ENCODE data around the gene GSTM4.
A peak's percentile ranks its signal among the peaks of the same experiment; 100 is the strongest.

GSTM4 gene

GRCh38 chr1:109639063-109639840 lies 16.6 kb upstream of the GSTM4 start:
- in situ Hi-C loops (cut with MboI; ENCODE audit: low sequenced_read_pairs, unreplicated experiment), result no loop called here
- DNase-seq (ENCODE audit: low spot score), result peak; percentile 4

DNA sequence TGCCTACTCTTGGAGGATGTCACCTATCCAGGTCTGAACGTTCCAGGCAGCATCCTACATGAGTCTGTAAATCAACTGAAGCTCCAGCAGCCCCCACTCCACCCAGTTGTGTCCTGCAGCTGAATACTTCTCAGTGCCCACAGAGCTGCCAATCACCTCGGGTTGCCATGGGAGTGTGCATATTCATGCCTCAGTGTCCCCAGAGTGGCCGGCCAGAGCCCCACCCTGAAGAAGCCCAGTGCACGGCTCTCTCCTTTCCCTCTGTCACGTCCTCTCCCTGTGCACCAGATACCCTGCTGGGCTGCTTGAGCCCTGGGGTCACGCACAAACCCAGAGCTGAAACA lies 16.1 kb upstream of the GSTM4 start:
- no peak for DNase-seq (ENCODE audit: low spot score)
- in situ Hi-C loops (cut with MboI; ENCODE audit: low sequenced_read_pairs, unreplicated experiment), result loop anchor here (5.0 kb wide), 2 partner anchors 132 to 342 kb away; partner anchors contain the start of gene AHCYL1
- TF ChIP-seq, protein P1, sequence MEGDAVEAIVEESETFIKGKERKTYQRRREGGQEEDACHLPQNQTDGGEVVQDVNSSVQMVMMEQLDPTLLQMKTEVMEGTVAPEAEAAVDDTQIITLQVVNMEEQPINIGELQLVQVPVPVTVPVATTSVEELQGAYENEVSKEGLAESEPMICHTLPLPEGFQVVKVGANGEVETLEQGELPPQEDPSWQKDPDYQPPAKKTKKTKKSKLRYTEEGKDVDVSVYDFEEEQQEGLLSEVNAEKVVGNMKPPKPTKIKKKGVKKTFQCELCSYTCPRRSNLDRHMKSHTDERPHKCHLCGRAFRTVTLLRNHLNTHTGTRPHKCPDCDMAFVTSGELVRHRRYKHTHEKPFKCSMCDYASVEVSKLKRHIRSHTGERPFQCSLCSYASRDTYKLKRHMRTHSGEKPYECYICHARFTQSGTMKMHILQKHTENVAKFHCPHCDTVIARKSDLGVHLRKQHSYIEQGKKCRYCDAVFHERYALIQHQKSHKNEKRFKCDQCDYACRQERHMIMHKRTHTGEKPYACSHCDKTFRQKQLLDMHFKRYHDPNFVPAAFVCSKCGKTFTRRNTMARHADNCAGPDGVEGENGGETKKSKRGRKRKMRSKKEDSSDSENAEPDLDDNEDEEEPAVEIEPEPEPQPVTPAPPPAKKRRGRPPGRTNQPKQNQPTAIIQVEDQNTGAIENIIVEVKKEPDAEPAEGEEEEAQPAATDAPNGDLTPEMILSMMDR (IDR thresholded peaks at IDR 0.05; ENCODE audit: borderline replicate concordance, control extremely low read depth, extremely low read depth, insufficient read depth, missing control alignments), result no peak

More at GRCh38 chr1:109639063-109639840, 16.6 kb upstream of the GSTM4 start:
- TF ChIP-seq, protein P1 (IDR thresholded peaks at IDR 0.05; ENCODE audit: borderline replicate concordance, control extremely low read depth, extremely low read depth, insufficient read depth, missing control alignments), result no peak

- in situ Hi-C loops (cut with MboI; ENCODE audit: low sequenced_read_pairs, unreplicated experiment), result loop anchor here (5.0 kb wide), 2 partner anchors 132 to 342 kb away; partner anchors contain the start of gene AHCYL1
- peak; percentile 77 for DNase-seq (ENCODE audit: low spot score)
- TF ChIP-seq, protein P1 (IDR thresholded peaks at IDR 0.05; ENCODE audit: borderline replicate concordance, control extremely low read depth, extremely low read depth, insufficient read depth, missing control alignments), result peak; percentile 92
Observed at GRCh38 chr1:109640285-109640865, 15.5 kb upstream of the GSTM4 start.

GRCh38 chr1:109641078-109641740 lies 14.7 kb upstream of the GSTM4 start:
- TF ChIP-seq, protein P1 (IDR thresholded peaks at IDR 0.05; ENCODE audit: borderline replicate concordance, control extremely low read depth, extremely low read depth, insufficient read depth, missing control alignments), result no peak
- peak; percentile 4 for DNase-seq (ENCODE audit: low spot score)
- in situ Hi-C loops (cut with MboI; ENCODE audit: low sequenced_read_pairs, unreplicated experiment), result loop anchor here (5.0 kb wide), 2 partner anchors 131 to 341 kb away; partner anchors contain the start of gene AHCYL1

GRCh38 chr1:109641861-109642260 lies 14.0 kb upstream of the GSTM4 start:
- in situ Hi-C loops (cut with MboI; ENCODE audit: low sequenced_read_pairs, unreplicated experiment), result loop anchor here (5.0 kb wide), 2 partner anchors 130 to 340 kb away; partner anchors contain the start of gene AHCYL1
- TF ChIP-seq, protein P1 (IDR thresholded peaks at IDR 0.05; ENCODE audit: borderline replicate concordance, control extremely low read depth, extremely low read depth, insufficient read depth, missing control alignments), result no peak
- DNase-seq (ENCODE audit: low spot score), result no peak

- in situ Hi-C loops (cut with MboI; ENCODE audit: low sequenced_read_pairs, unreplicated experiment), result loop anchor here (5.0 kb wide), 2 partner anchors 130 to 340 kb away; partner anchors contain the start of gene AHCYL1
- TF ChIP-seq, protein P1 (IDR thresholded peaks at IDR 0.05; ENCODE audit: borderline replicate concordance, control extremely low read depth, extremely low read depth, insufficient read depth, missing control alignments), result no peak
- DNase-seq (ENCODE audit: low spot score), result no peak
Observed at GRCh38 chr1:109642626-109643025, 13.3 kb upstream of the GSTM4 start.

Measured in GM13976 (cell line).